ENCODE results near the gene DDX24.

Gene DDX24

DNA sequence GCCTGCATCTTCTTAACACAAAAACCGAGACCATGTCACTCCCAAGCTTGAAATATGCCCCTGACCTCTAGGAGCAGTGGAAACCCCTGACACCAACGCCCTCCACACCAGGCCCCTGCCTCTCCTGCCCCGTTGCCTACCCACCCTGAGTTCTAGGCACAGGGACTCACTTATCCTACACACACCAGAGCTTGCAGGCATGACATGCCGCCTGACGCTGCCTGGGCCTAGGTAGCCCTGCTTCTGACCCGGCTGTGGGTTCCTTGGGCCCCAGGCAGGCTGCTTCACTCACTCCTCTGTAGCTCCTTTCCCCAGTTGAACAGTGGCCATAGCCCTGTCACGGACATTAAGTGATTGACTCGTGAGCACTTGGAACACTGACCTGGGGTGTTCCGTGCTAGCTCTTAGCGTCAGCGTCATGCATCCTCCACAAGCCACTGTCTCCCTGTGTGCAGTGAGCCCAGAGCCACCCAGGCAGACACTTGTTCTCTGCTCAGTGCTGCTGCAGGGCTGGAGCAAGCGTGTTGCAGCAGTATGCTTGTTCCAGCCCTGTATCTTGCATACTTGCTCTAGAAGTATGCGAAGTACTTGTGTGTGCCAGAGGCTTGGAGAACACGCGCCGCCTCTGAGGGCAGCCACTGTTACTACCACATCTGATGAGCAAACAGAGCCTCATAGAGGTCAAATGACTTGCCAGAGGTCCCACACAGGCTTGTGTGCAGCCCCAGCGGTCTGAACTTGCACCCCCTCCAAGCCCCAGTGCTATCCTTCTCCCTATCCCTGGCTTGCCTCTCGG is 39.3 kb downstream of the DDX24 start:
- TF ChIP-seq POLR2A (IDR thresholded peaks at IDR 0.05; ENCODE audit: extremely low read depth, insufficient read length) (no peak), MAX (IDR thresholded peaks at IDR 0.05; ENCODE audit: low read depth, low read length) (no peak), CTCF (IDR thresholded peaks at IDR 0.05; ENCODE audit: low read depth, low read length) (no peak), MYC (IDR thresholded peaks at IDR 0.05; ENCODE audit: low read depth, low read length) (no peak)
- no peak overlapping the region for H3K4me3 ChIP-seq (ENCODE audit: low read depth, low read length)
- DNase-seq (ENCODE audit: low read depth): no peak

GRCh38 chr14:94040796-94041195 is 40.2 kb downstream of the DDX24 start:
- no peak for TF ChIP-seq CTCF (IDR thresholded peaks at IDR 0.05; ENCODE audit: low read depth, low read length)
- TF ChIP-seq MYC (IDR thresholded peaks at IDR 0.05; ENCODE audit: low read depth, low read length): no peak
- no peak for TF ChIP-seq POLR2A (IDR thresholded peaks at IDR 0.05; ENCODE audit: extremely low read depth, insufficient read length)
- no peak for TF ChIP-seq MAX (IDR thresholded peaks at IDR 0.05; ENCODE audit: low read depth, low read length)
- no peak overlapping the region for H3K4me3 ChIP-seq (ENCODE audit: low read depth, low read length)
- DNase-seq (ENCODE audit: low read depth): no peak

DNA sequence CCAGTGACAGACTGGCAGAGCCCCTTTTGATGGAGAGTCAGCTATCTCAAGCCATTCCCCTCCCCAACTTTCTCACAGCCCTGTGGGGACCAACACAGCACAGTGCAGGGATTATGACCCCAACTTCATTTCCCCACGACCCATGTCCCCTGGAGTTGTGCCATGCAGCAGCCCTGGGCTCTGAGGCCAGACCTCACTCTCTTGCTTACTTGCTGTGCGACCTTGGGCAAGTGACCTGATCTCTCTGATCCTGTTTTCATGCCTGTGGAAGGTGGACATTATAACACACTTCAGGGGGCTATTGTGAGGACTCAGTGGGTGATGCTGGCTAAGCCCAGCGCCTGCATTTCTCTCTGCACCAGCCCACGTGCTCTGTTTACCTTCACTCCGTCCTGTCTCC is 40.8 kb downstream of the DDX24 start:
- no peak overlapping the region for H3K4me3 ChIP-seq (ENCODE audit: low read depth, low read length)
- no peak for DNase-seq (ENCODE audit: low read depth)
- TF ChIP-seq MYC (IDR thresholded peaks at IDR 0.05; ENCODE audit: low read depth, low read length) (no peak), POLR2A (IDR thresholded peaks at IDR 0.05; ENCODE audit: extremely low read depth, insufficient read length) (no peak), MAX (IDR thresholded peaks at IDR 0.05; ENCODE audit: low read depth, low read length) (no peak), CTCF (IDR thresholded peaks at IDR 0.05; ENCODE audit: low read depth, low read length) (no peak)

DNA sequence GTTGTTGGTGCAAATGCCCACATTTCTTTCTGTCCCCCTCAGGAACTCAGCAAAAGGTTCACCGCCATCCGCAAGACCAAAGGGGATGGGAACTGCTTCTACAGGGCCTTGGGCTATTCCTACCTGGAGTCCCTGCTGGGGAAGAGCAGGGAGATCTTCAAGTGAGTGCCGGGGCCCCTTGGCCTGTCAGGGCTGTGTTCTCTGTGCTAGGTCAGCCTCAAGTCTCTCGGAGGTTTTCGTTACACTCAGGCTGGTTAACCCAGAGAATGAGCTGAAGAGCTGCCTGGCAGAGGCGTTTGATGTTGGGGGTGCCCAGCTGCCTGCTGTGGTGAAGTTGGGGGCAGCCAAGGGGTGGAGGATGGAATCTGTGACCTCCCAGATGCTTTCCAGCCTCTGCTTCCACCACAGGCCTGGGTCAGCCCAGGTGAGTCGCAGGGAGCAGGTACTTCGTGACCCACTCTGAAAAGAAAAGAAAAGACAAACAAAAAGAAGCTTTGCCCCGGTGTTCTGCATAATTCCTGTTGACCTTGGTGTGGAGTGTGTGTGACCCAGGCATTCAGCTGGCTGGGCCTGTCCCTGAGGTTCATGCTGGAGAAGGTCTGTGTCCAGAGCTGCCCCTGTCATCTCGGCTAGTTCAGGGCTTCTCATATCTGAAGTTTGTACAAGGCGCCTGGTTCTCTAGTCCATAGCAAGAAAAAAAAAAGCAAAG is 41.9 kb downstream of the DDX24 start:
- no peak for TF ChIP-seq POLR2A (IDR thresholded peaks at IDR 0.05; ENCODE audit: extremely low read depth, insufficient read length)
- TF ChIP-seq CTCF (IDR thresholded peaks at IDR 0.05; ENCODE audit: low read depth, low read length): no peak
- TF ChIP-seq MAX (IDR thresholded peaks at IDR 0.05; ENCODE audit: low read depth, low read length): no peak
- TF ChIP-seq MYC (IDR thresholded peaks at IDR 0.05; ENCODE audit: low read depth, low read length): no peak
- H3K4me3 ChIP-seq (ENCODE audit: low read depth, low read length): no peak overlapping the region
- no peak for DNase-seq (ENCODE audit: low read depth)

DNA sequence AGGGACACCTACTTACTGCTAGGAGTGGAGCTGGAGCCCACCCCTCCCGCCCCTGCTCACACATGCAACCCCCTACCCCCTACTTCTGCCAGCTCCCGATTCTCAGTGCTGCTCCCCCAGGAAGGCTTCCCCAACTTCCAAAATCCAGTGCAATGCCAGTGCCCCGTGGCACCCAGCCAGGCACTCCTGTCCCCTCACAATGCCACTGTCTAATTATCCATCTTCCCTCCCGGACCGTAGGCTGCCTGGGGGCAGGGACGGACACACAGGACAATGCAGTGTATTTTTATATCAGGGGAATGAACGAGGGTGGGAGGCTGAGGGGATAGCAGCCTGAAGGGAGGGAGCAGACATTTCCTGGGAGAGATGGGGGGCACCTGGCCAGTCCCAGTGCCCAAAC is 42.5 kb downstream of the DDX24 start:
- no peak for TF ChIP-seq POLR2A (IDR thresholded peaks at IDR 0.05; ENCODE audit: extremely low read depth, insufficient read length)
- TF ChIP-seq MYC (IDR thresholded peaks at IDR 0.05; ENCODE audit: low read depth, low read length): no peak
- no peak for TF ChIP-seq CTCF (IDR thresholded peaks at IDR 0.05; ENCODE audit: low read depth, low read length)
- TF ChIP-seq MAX (IDR thresholded peaks at IDR 0.05; ENCODE audit: low read depth, low read length): no peak
- no peak for DNase-seq (ENCODE audit: low read depth)
- H3K4me3 ChIP-seq (ENCODE audit: low read depth, low read length): no peak overlapping the region
